ENCODE measurements around the gene SMIM45.

The SMIM45 gene

GRCh38 chr22:41916745-41917358, 35.1 kb upstream of the SMIM45 start:
- Histone ChIP-seq H3K4me1 (ENCODE audit: control insufficient read depth, insufficient read depth, low read length) (no peaks in the 10 kb centered on the region; the same call in 1 of the 2 replicates), H3K27me3 (ENCODE audit: control insufficient read depth, insufficient read depth, low read length) (peaks cover 57% of the 10 kb centered on the region), H3K4me3 (ENCODE audit: insufficient read depth, low read depth, low read length) (no peak overlapping the region), H2AK9ac (replicated peaks; ENCODE audit: low read depth, low read length, poor library complexity) (peak overlapping the region; percentile 70), H4K20me1 (ENCODE audit: insufficient read depth, low read length) (peaks cover 3% of the 10 kb centered on the region; the same call in 1 of the 2 replicates), H3K9ac (ENCODE audit: low read depth, low read length) (no peak overlapping the region), H3K4me2 (ENCODE audit: low read depth, low read length) (no peak overlapping the region), H4K91ac (ENCODE audit: insufficient read depth, low read depth, low read length) (no peak overlapping the region), H3K56ac (ENCODE audit: extremely low read depth, insufficient read depth, low read length) (no peak overlapping the region), H3K27ac (ENCODE audit: insufficient read depth, low read length) (no peak overlapping the region), H3K9me1 (ENCODE audit: insufficient read depth, low read length) (no peaks in the 10 kb centered on the region; the same call in 1 of the 2 replicates), H3K18ac (ENCODE audit: low read depth, low read length) (no peak overlapping the region), H3K36me3 (ENCODE audit: control insufficient read depth, insufficient read depth, low read length) (no peaks in the 10 kb centered on the region), H2BK15ac (ENCODE audit: low read depth, low read length) (no peak overlapping the region), H3K9me3 (ENCODE audit: control insufficient read depth, insufficient read depth, low read length) (no peaks in the 10 kb centered on the region), H2AFZ (replicated peaks; ENCODE audit: low read length, poor library complexity) (no peak overlapping the region), H2AK5ac (ENCODE audit: low read depth, low read length) (no peak overlapping the region), H4K5ac (ENCODE audit: low read depth, low read length) (no peak overlapping the region), H3K79me1 (ENCODE audit: low read depth in 1 of 2, low read length in 2 of 2) (no peaks in the 10 kb centered on the region), H4K8ac (ENCODE audit: low read depth in 2 of 2, low read length in 2 of 2) (no peak overlapping the region), H3K14ac (replicated peaks; ENCODE audit: low read depth, low read length) (no peak overlapping the region), H2BK120ac (ENCODE audit: low read depth, low read length) (no peak overlapping the region), H2BK5ac (ENCODE audit: low read depth, low read length, poor library complexity, severe bottlenecking) (no peak overlapping the region), H2BK20ac (ENCODE audit: low read depth, low read length) (no peak overlapping the region), H3K4ac (ENCODE audit: low read depth, low read length) (no peak overlapping the region), H3K23ac (ENCODE audit: low read depth, low read length) (no peak overlapping the region)
- ATAC-seq (ENCODE audit: low read depth) (no peak), DNase-seq (no peak)
- POLR2A ChIA-PET (ENCODE audit: unreplicated experiment) = no interaction called here
- intact Hi-C loops (cut with micrococcal nuclease) = no loop called here
- no TSS peak for BruUV-seq (replicated peaks)
- WGBS, 2 experiments (ENCODE audit: extremely low coverage in 2 of 2, insufficient read length in 1 of 2) = 50% methylated on average over 2 of the region's 10 CpGs; no CpG with 5 or more reads in 1 of the 2 experiments
- CTCF ChIA-PET = interaction anchor here (0.6 to 1.1 kb wide), 3 partner anchors 9 to 264 kb away, joined by 3 to 6 read pairs (median 3); no protein-coding TSS in a partner anchor
- no peak for TF ChIP-seq RAD21 (IDR thresholded peaks at IDR 0.05; ENCODE audit: low read length)
- TF ChIP-seq MAZ (IDR thresholded peaks at IDR 0.05; ENCODE audit: borderline replicate concordance, low read depth, low read length) = no peak
- TF ChIP-seq BHLHE40 (IDR thresholded peaks at IDR 0.05; ENCODE audit: low read depth, low read length) = no peak
- no peak for TF ChIP-seq MAFK (IDR thresholded peaks at IDR 0.05; ENCODE audit: low read depth, low read length)
- no peak for TF ChIP-seq FOS (IDR thresholded peaks at IDR 0.05; ENCODE audit: low read depth, low read length)
- TF ChIP-seq NFE2L2 (IDR thresholded peaks at IDR 0.05; ENCODE audit: low read depth, low read length) = no peak
- TF ChIP-seq USF2 (IDR thresholded peaks at IDR 0.05; ENCODE audit: low read depth, low read length) = no peak
- no peak for TF ChIP-seq POLR2A (IDR thresholded peaks at IDR 0.05; ENCODE audit: low read depth, low read length)
- TF ChIP-seq SMC3 (IDR thresholded peaks at IDR 0.05; ENCODE audit: low read depth, low read length) = no peak
- no peak for TF ChIP-seq MXI1 (IDR thresholded peaks at IDR 0.05; ENCODE audit: borderline replicate concordance, low read depth, low read length)
- no peak for TF ChIP-seq CEBPB (IDR thresholded peaks at IDR 0.05; ENCODE audit: low read depth, low read length)
- TF ChIP-seq ELK1 (IDR thresholded peaks at IDR 0.05; ENCODE audit: borderline replicate concordance, low read depth, low read length) = no peak
- no peak for TF ChIP-seq RCOR1 (IDR thresholded peaks at IDR 0.05; ENCODE audit: insufficient replicate concordance, low read length)
- TF ChIP-seq CTCF (conservative IDR thresholded peaks at IDR 0.05; ENCODE audit: low read depth, low read length) = no peak
- no peak for TF ChIP-seq RFX5 (IDR thresholded peaks at IDR 0.05; ENCODE audit: low read depth, low read length)
- TF ChIP-seq CHD1 (IDR thresholded peaks at IDR 0.05; ENCODE audit: low read depth, low read length) = no peak
- dilution Hi-C loops (cut with HindIII; ENCODE audit: low sequenced_read_pairs, unreplicated experiment) = no loop called here
- in situ Hi-C loops (cut with MboI; ENCODE audit: low sequenced_read_pairs) = no loop called here

All from IMR-90 (cell line).